GM12878 (cell line): ENCODE data around the gene ZIC5. TPM values are rescaled to one million over a fixed set of nuclear protein-coding genes. Genes with fewer than 3 reads are reported as not detected.

ENCODE experiments used
- ATAC-seq: fragments of 200-7000 bp; cut with Tn5 transposase; 3 replicates; pipeline ENCODE4 v1.9.1; 2020; ENCODE audit warnings: mild to moderate bottlenecking, moderate library complexity
- BruUV-seq: library from RNA; stranded (reverse); fragments of 400-500 nt; replicated peaks from 2 replicates; lab custom pipeline; 2021; lab: Mats Ljungman, UMichigan
- CTCF ChIA-PET: fragments of 300-600 bp; sonication (Branson Sonifier 250); formaldehyde crosslinking; extraction: SDS; loops from one replicate; lab custom pipeline; 2021; ENCODE audit warnings: inconsistent platforms; lab: Yijun Ruan, JAX
- POLR2A ChIA-PET: fragments of 350-600 bp; formaldehyde crosslinking; extraction: SDS; loops from one replicate; lab custom pipeline; 2021; ENCODE audit warnings: inconsistent platforms; lab: Charles Lee
- RAD21 ChIA-PET: fragments of 300-600 bp; sonication (Branson Sonifier 250); formaldehyde crosslinking; loops from one replicate; lab custom pipeline; 2023; ENCODE audit warnings: antibody characterized with exemption; ENCODE audit not compliant: unreplicated experiment; lab: Charles Lee
- SMC1A ChIA-PET: fragments of 300-600 bp; sonication (Branson Sonifier 250); formaldehyde crosslinking; loops from one replicate; lab custom pipeline; 2023; ENCODE audit not compliant: unreplicated experiment, uncharacterized antibody; lab: Charles Lee
- DNase-seq: peaks from one replicate; pipeline ENCODE4 v3.0.0-alpha.2; 2011; ENCODE audit warnings: low read depth, low spot score
- FAIRE-seq: peaks from 3 replicates; lab custom pipeline; 2011; peaks lifted over from hg19 to GRCh38; lab: Jason Lieb, UNC
- H2AFZ ChIP-seq: 2 replicates; pipeline ENCODE4 v1.6.0; 2011; ENCODE audit warnings: low read depth, low read length, control low read depth; ENCODE audit not compliant: control insufficient read depth
- H3K27ac ChIP-seq: 2 replicates; pipeline ENCODE4 v1.5.1; 2011; ENCODE audit warnings: control low read depth; ENCODE audit not compliant: control insufficient read depth, insufficient read depth
- H3K27me3 ChIP-seq, 2 experiments: replicated peaks in 1 of 2; 2 replicates each; pipeline versions ENCODE4 v1.6.0 to v1.6.1; 2011; ENCODE audit warnings: low read length in 1 of 2; ENCODE audit not compliant: control insufficient read depth in 2 of 2, insufficient read depth in 2 of 2
- H3K36me3 ChIP-seq, 2 experiments: 2 replicates each; pipeline ENCODE4 v1.5.1; 2011; ENCODE audit warnings: low read length in 1 of 2; ENCODE audit not compliant: control insufficient read depth in 2 of 2, insufficient read depth in 2 of 2
- H3K4me1 ChIP-seq: 2 replicates; pipeline ENCODE4 v1.6.1; 2011; ENCODE audit warnings: mild to moderate bottlenecking, low read length, moderate library complexity, mixed read lengths; ENCODE audit not compliant: control insufficient read depth, insufficient read depth
- H3K4me2 ChIP-seq: 2 replicates; pipeline ENCODE4 v1.6.0; 2011; ENCODE audit warnings: control low read depth; ENCODE audit not compliant: control insufficient read depth, insufficient read depth
- H3K4me3 ChIP-seq: fragments of 200-600 bp; sonication (generic); 2 replicates; pipeline ENCODE4 v1.5.1; 2016
- H3K79me2 ChIP-seq: 2 replicates; pipeline ENCODE4 v1.6.0; 2011; ENCODE audit warnings: low read length; ENCODE audit not compliant: control insufficient read depth, insufficient read depth
- H3K9ac ChIP-seq: 2 replicates; pipeline ENCODE4 v1.8.0; 2011; ENCODE audit warnings: low read length, control low read depth, mixed read lengths; ENCODE audit not compliant: control insufficient read depth, insufficient read depth
- H3K9me3 ChIP-seq: replicated peaks from 3 replicates; pipeline ENCODE4 v1.5.1; 2011; ENCODE audit warnings: mild to moderate bottlenecking, low read length; ENCODE audit not compliant: control insufficient read depth, insufficient read depth
- H4K20me1 ChIP-seq: 2 replicates; pipeline ENCODE4 v1.6.0; 2011; ENCODE audit not compliant: control insufficient read depth, insufficient read depth
- SUZ12 ChIP-seq: fragments of 200-600 bp; sonication (generic); IDR thresholded peaks from one replicate; pipeline ENCODE4 v1.6.1; 2018; ENCODE audit warnings: antibody characterized with exemption, mild to moderate bottlenecking; ENCODE audit not compliant: unreplicated experiment
- WGBS: methylation state at CpG from one replicate; pipeline ENCODE4 v1.1.6; 2016; ENCODE audit warnings: low lambda C conversion rate; ENCODE audit not compliant: insufficient replicate concordance, insufficient coverage; ENCODE audit errors: missing lambda C conversion rate; 5-methylcytosine and 5-hydroxymethylcytosine counted together
- in situ Hi-C: fragments of 300-500 bp; cut with MboI; formaldehyde crosslinking; loops from 9 replicates; pipeline ENCODE4 v1.14.3; 2018; ENCODE audit warnings: mixed read lengths
- intact Hi-C: fragments of 100-400 bp; cut with micrococcal nuclease; formaldehyde crosslinking; loops from one replicate; pipeline ENCODE4 v1.14.2; 2022; ENCODE audit not compliant: unreplicated experiment
- polyA plus RNA-seq, 11 experiments: library from polyadenylated mRNA; depleted of rRNA in 4 of 11; unstranded in 6 of 11; stranded (reverse) in 5 of 11; fragments of >200 nt; fragmentation: Nextera tagmentation in 4 of 11; fragmentation: Illumina TruSeq in 1 of 11; extraction: Ambion mirVana in 4 of 11; extraction: Trizol in 1 of 11; gene quantifications; 1 replicate in 1 of 11; 2 replicates in 10 of 11; pipeline versions ENCODE4 v1.2.1 to v1.2.3, GENCODE V29; 2011 to 2016; ENCODE audit warnings: inconsistent platforms in 2 of 11, missing spikeins in 2 of 11, low read depth in 1 of 11
- total RNA-seq, 4 experiments: library from RNA; depleted of rRNA in 3 of 4; stranded (reverse); fragments of >200 nt in 3 of 4; fragmentation: Illumina TruSeq in 1 of 4; extraction: Trizol in 1 of 4; gene quantifications; 2 replicates each; pipeline versions ENCODE4 v1.2.1 to v1.2.3, GENCODE V29; 2013 to 2021
- TF ChIP-seq, protein P1 (sequence below): fragments of 450-650 bp; IDR thresholded peaks from 2 replicates; pipeline ENCODE4 v1.6.1; 2018; ENCODE audit warnings: mild to moderate bottlenecking, low read depth, moderate library complexity; ENCODE audit not compliant: partially characterized antibody

ZIC5 gene
- total and polyA plus RNA-seq, 10 of the 15 experiments (the other 5 are each of a cell fraction or from before 2014, with no cell fraction given), result not detected

DNA sequence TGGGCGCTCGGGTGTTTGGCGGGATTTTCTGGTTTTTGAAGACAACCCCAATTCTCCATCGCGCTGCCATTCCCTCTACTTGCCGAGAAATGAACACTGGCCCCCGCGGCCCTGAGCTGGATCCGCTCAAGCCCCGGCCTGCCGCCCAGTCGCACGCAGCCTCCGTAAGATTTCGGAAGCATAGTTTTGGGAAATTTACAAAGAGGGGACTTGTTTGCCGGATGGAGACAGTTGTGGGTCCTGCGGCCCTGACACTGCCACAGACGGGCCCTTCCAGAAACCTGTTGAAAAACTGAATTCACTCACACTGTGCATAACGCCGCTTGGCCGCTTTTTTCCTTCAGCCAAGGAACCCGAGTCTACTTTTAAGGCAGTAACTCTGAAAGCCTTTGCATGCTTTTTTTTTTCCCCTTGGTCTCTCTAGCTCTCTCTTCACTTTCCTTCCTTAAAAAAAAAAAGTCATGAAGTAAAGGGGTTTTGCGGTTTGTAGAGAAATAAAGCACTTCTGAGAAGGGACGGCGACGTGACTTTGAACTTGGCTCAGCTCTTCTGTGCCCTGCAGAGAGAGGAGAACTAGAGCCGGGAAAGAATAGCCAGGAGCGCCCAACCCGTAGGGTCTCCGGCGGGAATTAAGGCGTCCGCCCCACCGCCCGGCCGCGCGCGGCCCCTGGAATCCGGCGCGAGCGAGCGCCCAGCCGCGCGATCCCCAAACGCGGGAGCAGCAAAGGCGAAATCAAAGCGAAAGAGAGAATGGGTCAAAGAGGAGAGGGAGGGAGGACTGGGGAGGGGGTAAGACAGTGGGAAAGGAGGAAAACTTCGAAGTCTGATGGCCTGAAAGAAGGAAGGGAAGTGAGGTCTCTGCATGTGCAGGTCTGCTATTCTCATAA lies 6.6 kb upstream of the ZIC5 start:
- Histone ChIP-seq H3K9me3 (no peaks in the 10 kb centered on the region; the same call in 2 of the 3 replicates), H3K4me3 (no peak overlapping the region), H3K36me3 (no peaks in the 10 kb centered on the region), H3K79me2 (no peaks in the 10 kb centered on the region), H2AFZ (no peak overlapping the region), H3K27me3 (peaks cover 6 to 29% of the 10 kb centered on the region in 2 experiments), H3K4me1 (no peaks in the 10 kb centered on the region), H3K9ac (no peak overlapping the region), H3K27ac (no peak overlapping the region), H4K20me1 (no peaks in the 10 kb centered on the region), H3K4me2 (no peak overlapping the region)
- ATAC-seq (no peak), FAIRE-seq (no peak), DNase-seq (no peak)
- ChIA-PET SMC1A (no interaction called here), RAD21 (no interaction called here), POLR2A (no interaction called here), CTCF (no interaction called here)
- BruUV-seq, result no TSS peak
- 35% methylated on average over 50 of the region's 52 CpGs for WGBS
- in situ Hi-C loops (no loop called here), intact Hi-C loops (no loop called here)
- peak; percentile 71 for TF ChIP-seq SUZ12
- TF ChIP-seq, protein P1, sequence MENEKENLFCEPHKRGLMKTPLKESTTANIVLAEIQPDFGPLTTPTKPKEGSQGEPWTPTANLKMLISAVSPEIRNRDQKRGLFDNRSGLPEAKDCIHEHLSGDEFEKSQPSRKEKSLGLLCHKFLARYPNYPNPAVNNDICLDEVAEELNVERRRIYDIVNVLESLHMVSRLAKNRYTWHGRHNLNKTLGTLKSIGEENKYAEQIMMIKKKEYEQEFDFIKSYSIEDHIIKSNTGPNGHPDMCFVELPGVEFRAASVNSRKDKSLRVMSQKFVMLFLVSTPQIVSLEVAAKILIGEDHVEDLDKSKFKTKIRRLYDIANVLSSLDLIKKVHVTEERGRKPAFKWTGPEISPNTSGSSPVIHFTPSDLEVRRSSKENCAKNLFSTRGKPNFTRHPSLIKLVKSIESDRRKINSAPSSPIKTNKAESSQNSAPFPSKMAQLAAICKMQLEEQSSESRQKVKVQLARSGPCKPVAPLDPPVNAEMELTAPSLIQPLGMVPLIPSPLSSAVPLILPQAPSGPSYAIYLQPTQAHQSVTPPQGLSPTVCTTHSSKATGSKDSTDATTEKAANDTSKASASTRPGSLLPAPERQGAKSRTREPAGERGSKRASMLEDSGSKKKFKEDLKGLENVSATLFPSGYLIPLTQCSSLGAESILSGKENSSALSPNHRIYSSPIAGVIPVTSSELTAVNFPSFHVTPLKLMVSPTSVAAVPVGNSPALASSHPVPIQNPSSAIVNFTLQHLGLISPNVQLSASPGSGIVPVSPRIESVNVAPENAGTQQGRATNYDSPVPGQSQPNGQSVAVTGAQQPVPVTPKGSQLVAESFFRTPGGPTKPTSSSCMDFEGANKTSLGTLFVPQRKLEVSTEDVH, result no peak
